ENCODE data around the gene GLG1. TPM values are rescaled to one million over a fixed set of nuclear protein-coding genes. Genes with fewer than 3 reads are reported as not detected.

The GLG1 gene
- total RNA-seq, 1 experiment from 2014 or later = 237 TPM

DNA sequence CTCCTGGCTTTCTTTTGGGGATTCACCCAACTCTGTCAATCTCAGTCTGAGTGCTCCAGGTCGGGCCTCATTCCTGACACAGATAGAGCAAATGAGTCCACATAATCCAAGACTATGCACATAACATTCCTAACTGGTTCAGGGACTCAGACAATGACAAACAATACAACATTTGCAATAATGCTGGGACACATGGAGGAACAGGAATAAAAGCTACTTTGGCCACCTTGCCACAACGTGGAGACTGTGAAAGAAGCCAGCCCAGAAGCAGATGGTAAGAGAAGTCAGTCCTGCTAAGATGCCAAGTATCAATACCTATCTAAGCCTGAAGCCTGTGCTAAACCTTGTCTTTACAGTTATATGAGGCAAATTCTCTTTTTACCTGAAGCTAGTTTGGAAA lies 39.0 kb downstream of the GLG1 start:
- ChIA-PET RAD21 (ENCODE audit: low non-redundant PET in 1 of 2, low total read pairs in 2 of 2, uncharacterized antibody in 2 of 2, unreplicated experiment in 2 of 2) (no interaction called here), POLR2A (interaction anchor here (1.3 kb wide), 1 partner anchor 11 kb away, joined by 6 read pairs; no protein-coding TSS in a partner anchor), CTCF (no interaction called here)
- H3K9ac ChIP-seq (ENCODE audit: low read length) = no peak overlapping the region
- no TSS peak for BruUV-seq (replicated peaks)
- no peak for DNase-seq (ENCODE audit: low read depth, low spot score)
- H3K4me2 ChIP-seq (ENCODE audit: low read length) = no peak overlapping the region
- ATAC-seq = no peak
- H3K9me2 ChIP-seq (ENCODE audit: insufficient read depth) = no peaks in the 10 kb centered on the region
- no peaks in the 10 kb centered on the region for H3K36me3 ChIP-seq (ENCODE audit: control insufficient read depth in 1 of 2, insufficient read depth in 2 of 2, low read length in 2 of 2)
- H3K4me3 ChIP-seq (replicated peaks in 1 of 2; ENCODE audit: low read depth in 1 of 2, low read length in 2 of 2) = no peak overlapping the region
- no peak overlapping the region for H3K27ac ChIP-seq (ENCODE audit: low read depth, low read length)
- peaks cover 60 to 67% of the 10 kb centered on the region in 2 experiments for H3K4me1 ChIP-seq (ENCODE audit: control insufficient read depth in 1 of 2, insufficient read depth in 2 of 2, low read length in 2 of 2)
- H3K27me3 ChIP-seq (ENCODE audit: insufficient read depth, low read length) = no peaks in the 10 kb centered on the region
- intact Hi-C loops (cut with micrococcal nuclease) = no loop called here
- H3K79me2 ChIP-seq (ENCODE audit: insufficient read depth, low read length) = peaks cover 98% of the 10 kb centered on the region
- no peak overlapping the region for H2AFZ ChIP-seq (ENCODE audit: low read depth, low read length, poor library complexity, severe bottlenecking)
- TF ChIP-seq ZNF274 (IDR thresholded peaks at IDR 0.05; ENCODE audit: low read depth, low read length) = no peak
- no peak for TF ChIP-seq SP1 (IDR thresholded peaks at IDR 0.05; ENCODE audit: low read depth)
- no peak for TF ChIP-seq RAD21 (IDR thresholded peaks at IDR 0.05; ENCODE audit: low read depth)
- TF ChIP-seq, protein P1, sequence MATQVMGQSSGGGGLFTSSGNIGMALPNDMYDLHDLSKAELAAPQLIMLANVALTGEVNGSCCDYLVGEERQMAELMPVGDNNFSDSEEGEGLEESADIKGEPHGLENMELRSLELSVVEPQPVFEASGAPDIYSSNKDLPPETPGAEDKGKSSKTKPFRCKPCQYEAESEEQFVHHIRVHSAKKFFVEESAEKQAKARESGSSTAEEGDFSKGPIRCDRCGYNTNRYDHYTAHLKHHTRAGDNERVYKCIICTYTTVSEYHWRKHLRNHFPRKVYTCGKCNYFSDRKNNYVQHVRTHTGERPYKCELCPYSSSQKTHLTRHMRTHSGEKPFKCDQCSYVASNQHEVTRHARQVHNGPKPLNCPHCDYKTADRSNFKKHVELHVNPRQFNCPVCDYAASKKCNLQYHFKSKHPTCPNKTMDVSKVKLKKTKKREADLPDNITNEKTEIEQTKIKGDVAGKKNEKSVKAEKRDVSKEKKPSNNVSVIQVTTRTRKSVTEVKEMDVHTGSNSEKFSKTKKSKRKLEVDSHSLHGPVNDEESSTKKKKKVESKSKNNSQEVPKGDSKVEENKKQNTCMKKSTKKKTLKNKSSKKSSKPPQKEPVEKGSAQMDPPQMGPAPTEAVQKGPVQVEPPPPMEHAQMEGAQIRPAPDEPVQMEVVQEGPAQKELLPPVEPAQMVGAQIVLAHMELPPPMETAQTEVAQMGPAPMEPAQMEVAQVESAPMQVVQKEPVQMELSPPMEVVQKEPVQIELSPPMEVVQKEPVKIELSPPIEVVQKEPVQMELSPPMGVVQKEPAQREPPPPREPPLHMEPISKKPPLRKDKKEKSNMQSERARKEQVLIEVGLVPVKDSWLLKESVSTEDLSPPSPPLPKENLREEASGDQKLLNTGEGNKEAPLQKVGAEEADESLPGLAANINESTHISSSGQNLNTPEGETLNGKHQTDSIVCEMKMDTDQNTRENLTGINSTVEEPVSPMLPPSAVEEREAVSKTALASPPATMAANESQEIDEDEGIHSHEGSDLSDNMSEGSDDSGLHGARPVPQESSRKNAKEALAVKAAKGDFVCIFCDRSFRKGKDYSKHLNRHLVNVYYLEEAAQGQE (IDR thresholded peaks at IDR 0.05; ENCODE audit: low read depth) = no peak
- TF ChIP-seq JUND (IDR thresholded peaks at IDR 0.05) = no peak
- no peak for TF ChIP-seq SIN3A (IDR thresholded peaks at IDR 0.05; ENCODE audit: low read depth)
- TF ChIP-seq POLR2A (IDR thresholded peaks at IDR 0.05; ENCODE audit: borderline replicate concordance, extremely low read depth, insufficient read depth, insufficient read length) = no peak
- no peak for TF ChIP-seq ZBTB33 (IDR thresholded peaks at IDR 0.05; ENCODE audit: extremely low read depth, insufficient replicate concordance, low read length)
- TF ChIP-seq CTCF (IDR thresholded peaks at IDR 0.05 in 2 of 3, conservative IDR thresholded peaks at IDR 0.05 in 1 of 3; ENCODE audit: borderline replicate concordance in 1 of 3, insufficient read depth in 1 of 3, low read depth in 2 of 3, low read length in 2 of 3) = no peak
- no peak for TF ChIP-seq CBX3 (IDR thresholded peaks at IDR 0.05; ENCODE audit: low read depth)
- TF ChIP-seq SRF (IDR thresholded peaks at IDR 0.05; ENCODE audit: low read depth) = no peak
- TF ChIP-seq CEBPB (IDR thresholded peaks at IDR 0.05; ENCODE audit: low read depth) = no peak
- TF ChIP-seq ZFX (IDR thresholded peaks at IDR 0.05) = no peak
- no peak for TF ChIP-seq EZH2 (IDR thresholded peaks at IDR 0.05)
- no peak for TF ChIP-seq TCF7L2 (IDR thresholded peaks at IDR 0.05; ENCODE audit: borderline replicate concordance, extremely low read depth, insufficient read depth, insufficient read length)
- TF ChIP-seq EZH2phosphoT487 (IDR thresholded peaks at IDR 0.05; ENCODE audit: borderline replicate concordance) = no peak
- no peaks in the 10 kb centered on the region for H3K9me3 ChIP-seq (ENCODE audit: control insufficient read depth in 1 of 2, insufficient read depth in 1 of 2, low read depth in 1 of 2, low read length in 2 of 2)
- no peaks in the 10 kb centered on the region; the same call in 1 of the 2 replicates for H4K20me1 ChIP-seq (ENCODE audit: insufficient read depth)
